H1 (cell line): ENCODE data around the gene NIPAL4. TPM values are rescaled to one million over a fixed set of nuclear protein-coding genes. Genes with fewer than 3 reads are reported as not detected.

Experiments
- CTCF ChIA-PET: fragments of 300-600 bp; sonication (Branson Sonifier 250); formaldehyde crosslinking; loops from one replicate; lab custom pipeline; 2021; ENCODE audit not compliant: partially characterized antibody; lab: Charles Lee
- POLR2A ChIA-PET: fragments of 300-600 bp; sonication (Branson Sonifier 250); formaldehyde crosslinking; loops from one replicate; lab custom pipeline; 2021; ENCODE audit warnings: inconsistent platforms; ENCODE audit not compliant: partially characterized antibody; lab: Charles Lee
- DNase-seq, 2 experiments: peaks; one replicate each; pipeline versions ENCODE4 v3.0.0 to v3.0.0-alpha.2; 2010 to 2022; ENCODE audit warnings: low spot score in 2 of 2, low read depth in 1 of 2, mixed read lengths in 1 of 2
- FAIRE-seq: peaks from 2 replicates; lab custom pipeline; 2011; peaks lifted over from hg19 to GRCh38; lab: Jason Lieb, UNC
- H2AFZ ChIP-seq: 2 replicates; pipeline ENCODE4 v1.8.1; 2012; ENCODE audit warnings: low read length, inconsistent platforms
- H2AK5ac ChIP-seq: 2 replicates; pipeline ENCODE4 v1.6.1; 2013; ENCODE audit warnings: low read depth, low read length
- H2BK120ac ChIP-seq: replicated peaks from 2 replicates; pipeline ENCODE3; 2013; ENCODE audit warnings: low read depth, low read length, inconsistent platforms
- H2BK12ac ChIP-seq: 2 replicates; pipeline ENCODE4 v1.6.1; 2013; ENCODE audit warnings: low read depth, low read length
- H2BK15ac ChIP-seq: 2 replicates; pipeline ENCODE4 v1.6.1; 2013; ENCODE audit warnings: low read length
- H2BK20ac ChIP-seq: 2 replicates; pipeline ENCODE4 v1.6.1; 2013; ENCODE audit warnings: low read length
- H2BK5ac ChIP-seq: 2 replicates; pipeline ENCODE4 v1.6.1; 2013; ENCODE audit warnings: low read depth, low read length
- H3K14ac ChIP-seq: 2 replicates; pipeline ENCODE4 v1.6.1; 2013; ENCODE audit warnings: inconsistent platforms; ENCODE audit not compliant: insufficient read length
- H3K18ac ChIP-seq: 2 replicates; pipeline ENCODE4 v1.6.1; 2013; ENCODE audit warnings: low read length; ENCODE audit errors: extremely low read depth
- H3K23ac ChIP-seq: 2 replicates; pipeline ENCODE4 v1.6.1; 2013; ENCODE audit warnings: inconsistent platforms; ENCODE audit not compliant: insufficient read length
- H3K23me2 ChIP-seq: 2 replicates; pipeline ENCODE4 v1.6.1; 2013; ENCODE audit warnings: low read depth, low read length
- H3K27ac ChIP-seq: 2 replicates; pipeline ENCODE4 v1.6.1; 2011; ENCODE audit warnings: low read depth, low read length, inconsistent platforms
- H3K27me3 ChIP-seq, 4 experiments: replicated peaks in 1 of 4; 1 replicate in 1 of 4; 2 replicates in 3 of 4; pipeline versions ENCODE4 v1.6.1 to v1.8.1; 2011 to 2013; ENCODE audit warnings: low read length in 3 of 4, mild to moderate bottlenecking in 3 of 4, inconsistent platforms in 2 of 4, mixed read lengths in 2 of 4, moderate library complexity in 1 of 4; ENCODE audit not compliant: control insufficient read depth in 3 of 4, insufficient read depth in 3 of 4; ENCODE audit errors: extremely low read depth in 1 of 4
- H3K36me3 ChIP-seq, 4 experiments: 2 replicates each; pipeline versions ENCODE4 v1.6.1 to v1.8.1; 2011 to 2013; ENCODE audit warnings: mild to moderate bottlenecking in 4 of 4, low read length in 3 of 4, moderate library complexity in 2 of 4, control low read depth in 1 of 4, inconsistent platforms in 1 of 4; ENCODE audit not compliant: insufficient read depth in 4 of 4, control insufficient read depth in 2 of 4
- H3K4ac ChIP-seq: replicated peaks from 2 replicates; pipeline ENCODE3; 2013; ENCODE audit warnings: low read length, low read depth, mixed read lengths, inconsistent platforms; ENCODE audit not compliant: insufficient read length
- H3K4me1 ChIP-seq, 4 experiments: replicated peaks in 1 of 4; 1 replicate in 1 of 4; 2 replicates in 3 of 4; pipeline versions ENCODE4 v1.6.1 to v1.8.1; 2011 to 2013; ENCODE audit warnings: low read length in 3 of 4, inconsistent platforms in 2 of 4, mixed read lengths in 1 of 4; ENCODE audit not compliant: insufficient read depth in 4 of 4, control insufficient read depth in 3 of 4
- H3K4me2 ChIP-seq, 2 experiments: 2 replicates each; pipeline versions ENCODE4 v1.6.1 to v1.8.1; 2011 to 2013; ENCODE audit warnings: low read depth in 2 of 2, low read length in 2 of 2, control low read depth in 1 of 2, inconsistent platforms in 1 of 2, mild to moderate bottlenecking in 1 of 2; ENCODE audit not compliant: insufficient read depth in 1 of 2
- H3K4me3 ChIP-seq, 4 experiments: fragments of 200-600, 300-600 bp in 1 of 4; sonication (generic), shearing (Covaris generic), sonication (Bioruptor Twin) in 1 of 4; 2 replicates each; pipeline versions ENCODE4 v1.5.1 to v1.8.1; 2011 to 2016; ENCODE audit warnings: low read length in 4 of 4, low read depth in 3 of 4, control low read depth in 2 of 4, inconsistent platforms in 2 of 4, mild to moderate bottlenecking in 2 of 4, mixed read lengths in 1 of 4, moderate library complexity in 1 of 4; ENCODE audit not compliant: insufficient read depth in 2 of 4; ENCODE audit errors: extremely low read depth in 1 of 4
- H3K56ac ChIP-seq: replicated peaks from 2 replicates; pipeline ENCODE3; 2013; ENCODE audit warnings: low read depth, mild to moderate bottlenecking, mixed read lengths, low read length, inconsistent platforms; ENCODE audit not compliant: insufficient read length
- H3K79me1 ChIP-seq: 2 replicates; pipeline ENCODE4 v1.6.1; 2013; ENCODE audit warnings: low read depth, low read length, control low read depth
- H3K79me2 ChIP-seq, 2 experiments: 2 replicates each; pipeline versions ENCODE4 v1.6.1 to v1.8.1; 2012 to 2013; ENCODE audit warnings: low read length in 2 of 2, mild to moderate bottlenecking in 2 of 2, inconsistent platforms in 1 of 2; ENCODE audit not compliant: insufficient read depth in 2 of 2, control insufficient read depth in 1 of 2
- H3K9ac ChIP-seq, 4 experiments: replicated peaks in 1 of 4; 1 replicate in 1 of 4; 2 replicates in 3 of 4; pipeline versions ENCODE4 v1.6.1 to v1.8.1; 2011 to 2013; ENCODE audit warnings: low read depth in 3 of 4, low read length in 3 of 4, control low read depth in 2 of 4, mild to moderate bottlenecking in 2 of 4, moderate library complexity in 2 of 4, inconsistent platforms in 1 of 4; ENCODE audit errors: extremely low read depth in 1 of 4
- H3K9me3 ChIP-seq, 2 experiments: 2 replicates each; pipeline versions ENCODE4 v1.6.1 to v1.8.1; 2012 to 2013; ENCODE audit warnings: mild to moderate bottlenecking in 2 of 2, moderate library complexity in 2 of 2, control low read depth in 1 of 2, inconsistent platforms in 1 of 2, low read depth in 1 of 2, low read length in 1 of 2, mixed read lengths in 1 of 2; ENCODE audit not compliant: insufficient read depth in 2 of 2
- H4K20me1 ChIP-seq, 2 experiments: replicated peaks in 1 of 2; 2 replicates each; pipeline versions ENCODE3 to v1.8.1; 2011 to 2013; ENCODE audit warnings: inconsistent platforms in 2 of 2, low read length in 2 of 2, mild to moderate bottlenecking in 1 of 2; ENCODE audit not compliant: insufficient read depth in 2 of 2, control insufficient read depth in 1 of 2
- H4K5ac ChIP-seq: 2 replicates; pipeline ENCODE4 v1.6.1; 2013; ENCODE audit warnings: low read length, low read depth, mixed read lengths, inconsistent platforms; ENCODE audit not compliant: insufficient read length
- H4K8ac ChIP-seq: 2 replicates; pipeline ENCODE4 v1.8.0; 2013; ENCODE audit warnings: mild to moderate bottlenecking, moderate library complexity, low read length, inconsistent platforms; ENCODE audit not compliant: insufficient read depth; ENCODE audit errors: extremely low read depth
- H4K91ac ChIP-seq: replicated peaks from 2 replicates; pipeline ENCODE3; 2013; ENCODE audit warnings: low read length, mixed read lengths, inconsistent platforms; ENCODE audit not compliant: insufficient read length
- BCL11A ChIP-seq, 2 experiments: IDR thresholded peaks; one replicate each; pipeline ENCODE4 v1.6.1; 2011; ENCODE audit warnings: low read depth in 2 of 2, low read length in 2 of 2, mild to moderate bottlenecking in 2 of 2
- BRCA1 ChIP-seq: IDR thresholded peaks from 2 replicates; pipeline ENCODE4 v1.6.1; 2012; ENCODE audit warnings: low read depth, low read length, improper control_type of control experiment
- HDAC2 ChIP-seq, 2 experiments: fragments of 300-600 bp in 1 of 2; sonication (generic) in 1 of 2; IDR thresholded peaks; 2 replicates each; pipeline ENCODE4 v1.6.1; 2011 to 2012; ENCODE audit warnings: low read depth in 2 of 2, low read length in 2 of 2, mild to moderate bottlenecking in 2 of 2, moderate library complexity in 2 of 2, borderline replicate concordance in 1 of 2, inconsistent platforms in 1 of 2
- HDAC6 ChIP-seq: IDR thresholded peaks from one replicate; pipeline ENCODE4 v1.7.1; 2012; ENCODE audit warnings: low read depth, mild to moderate bottlenecking, inconsistent platforms, low read length, moderate library complexity
- JUN ChIP-seq: IDR thresholded peaks from 2 replicates; pipeline ENCODE4 v1.6.1; 2011; ENCODE audit warnings: low read depth, mild to moderate bottlenecking, improper control_type of control experiment, low read length
- POLR2AphosphoS5 ChIP-seq: IDR thresholded peaks from 2 replicates; pipeline ENCODE4 v1.6.1; 2011; ENCODE audit warnings: low read depth, low read length
- SIX5 ChIP-seq: IDR thresholded peaks from 2 replicates; pipeline ENCODE4 v1.6.1; 2011; ENCODE audit warnings: mild to moderate bottlenecking, low read depth, low read length
- SP1 ChIP-seq: IDR thresholded peaks from 2 replicates; pipeline ENCODE4 v1.6.1; 2011; ENCODE audit warnings: low read depth, low read length
- SUZ12 ChIP-seq: fragments of 200-600 bp; sonication (generic); IDR thresholded peaks from 2 replicates; pipeline ENCODE4 v1.6.1; 2012; ENCODE audit warnings: mild to moderate bottlenecking, inconsistent platforms, low read length, moderate library complexity, mixed read lengths
- WGBS, 2 experiments: shearing (Covaris generic) in 1 of 2; methylation state at CpG; one replicate each; pipeline versions ENCODE4 v1.1.6 to v1.1.7; 2013 to 2015; ENCODE audit warnings: low lambda C conversion rate in 2 of 2, mixed read lengths in 2 of 2, inconsistent platforms in 1 of 2, low coverage in 1 of 2, missing lambda C conversion rate in 1 of 2; ENCODE audit not compliant: insufficient replicate concordance in 2 of 2, insufficient coverage in 1 of 2, insufficient read length in 1 of 2; ENCODE audit errors: extremely low coverage in 1 of 2, missing lambda C conversion rate in 1 of 2; 5-methylcytosine and 5-hydroxymethylcytosine counted together
- polyA plus RNA-seq, 7 experiments: library from polyadenylated mRNA; depleted of rRNA in 3 of 7; stranded (reverse) in 5 of 7; unstranded in 2 of 7; fragments of >200 nt in 5 of 7; fragments of 200-250 nt in 2 of 7; gene quantifications; 1 replicate in 5 of 7; 2 replicates in 1 of 7; 4 replicates in 1 of 7; pipeline versions ENCODE4 v1.2.1 to v1.2.3, GENCODE V29; 2011 to 2013; ENCODE audit warnings: missing spikeins in 2 of 7, mixed read lengths in 2 of 7
- total RNA-seq: library from RNA; stranded (reverse); fragmentation: NEBNext Ultra II Directional; extraction: Animal tissue kit (Norgen Biotek cat#: 25700); gene quantifications from 2 replicates; pipeline ENCODE4 v1.2.1, GENCODE V29; 2021
- TF ChIP-seq, protein P1 (sequence below): IDR thresholded peaks from 2 replicates; pipeline ENCODE4 v1.6.1; 2012; ENCODE audit warnings: inconsistent platforms
- TF ChIP-seq, protein P2 (sequence below), 3 experiments: IDR thresholded peaks; 1 replicate in 2 of 3; 2 replicates in 1 of 3; pipeline versions ENCODE4 v1.5.1 to v1.6.1; 2011; ENCODE audit warnings: low read length in 3 of 3, mild to moderate bottlenecking in 3 of 3, inconsistent platforms in 2 of 3, low read depth in 1 of 3, moderate library complexity in 1 of 3; ENCODE audit not compliant: insufficient read depth in 1 of 3; ENCODE audit errors: control extremely low read depth in 1 of 3

Gene NIPAL4
- total and polyA plus RNA-seq, 2 of the 8 experiments (the other 6 are each of a cell fraction or from before 2014, with no cell fraction given) = 0.09 to 0.20 TPM

DNA sequence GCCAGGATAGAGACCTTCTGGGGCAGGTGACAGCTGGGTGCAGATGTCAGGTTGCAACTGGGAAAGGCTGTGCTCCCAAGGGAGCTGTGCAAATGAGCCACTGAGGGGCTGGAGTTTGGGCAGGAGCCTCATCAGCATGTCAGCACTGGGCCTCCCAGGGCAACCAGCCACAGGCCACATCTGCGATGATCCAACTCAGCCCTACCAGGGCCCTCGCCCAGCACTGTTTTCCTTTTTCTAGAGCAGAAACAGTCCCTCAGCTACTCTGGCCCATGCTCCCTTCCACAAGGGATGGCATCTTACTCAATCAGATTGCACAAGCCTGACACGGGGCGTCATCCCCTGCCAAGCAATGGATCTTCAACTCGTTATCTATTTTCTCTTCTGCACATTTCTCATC is 24.8 kb downstream of the NIPAL4 start:
- no peak overlapping the region for H2BK12ac ChIP-seq
- H3K4ac ChIP-seq = no peak overlapping the region
- no peak overlapping the region for H3K56ac ChIP-seq
- H4K20me1 ChIP-seq = peaks cover 0 to 2% of the 10 kb centered on the region in 2 experiments
- no peak overlapping the region for H3K9ac ChIP-seq
- FAIRE-seq (no peak), DNase-seq (no peak)
- WGBS, 2 experiments = 89% methylated on average over 5 of the region's 5 CpGs; no CpG with 5 or more reads in 1 of the 2 experiments
- no peak overlapping the region for H2BK15ac ChIP-seq
- no peaks in the 10 kb centered on the region; a peak in 1 of 8 replicates for H3K36me3 ChIP-seq
- H3K4me1 ChIP-seq = no peaks in the 10 kb centered on the region
- no peak overlapping the region for H3K23ac ChIP-seq
- no peak overlapping the region for H4K8ac ChIP-seq
- H3K27me3 ChIP-seq = no peaks in the 10 kb centered on the region
- H3K27ac ChIP-seq = no peak overlapping the region
- H3K18ac ChIP-seq = no peak overlapping the region
- H4K91ac ChIP-seq = no peak overlapping the region
- no peak overlapping the region for H2BK20ac ChIP-seq
- no peak overlapping the region for H3K14ac ChIP-seq
- no peaks in the 10 kb centered on the region for H3K9me3 ChIP-seq
- POLR2A ChIA-PET = no interaction called here
- no peaks in the 10 kb centered on the region for H3K79me1 ChIP-seq
- H3K79me2 ChIP-seq = no peaks in the 10 kb centered on the region
- CTCF ChIA-PET = interaction anchor here (0.6 to 3.6 kb wide), 10 partner anchors 9 to 258 kb away, joined by 3 to 57 read pairs (median 3); no protein-coding TSS in a partner anchor
- H4K5ac ChIP-seq = no peak overlapping the region
- no peak overlapping the region for H2BK5ac ChIP-seq
- no peak overlapping the region for H2AFZ ChIP-seq
- H3K4me2 ChIP-seq = no peak overlapping the region
- no peak overlapping the region for H3K4me3 ChIP-seq
- no peaks in the 10 kb centered on the region for H3K23me2 ChIP-seq
- no peak overlapping the region for H2AK5ac ChIP-seq
- H2BK120ac ChIP-seq = no peak overlapping the region
- no peak for TF ChIP-seq HDAC6
- TF ChIP-seq SP1 = no peak
- no peak for TF ChIP-seq JUN
- no peak for TF ChIP-seq POLR2AphosphoS5
- TF ChIP-seq BRCA1 = no peak
- TF ChIP-seq, protein P1, sequence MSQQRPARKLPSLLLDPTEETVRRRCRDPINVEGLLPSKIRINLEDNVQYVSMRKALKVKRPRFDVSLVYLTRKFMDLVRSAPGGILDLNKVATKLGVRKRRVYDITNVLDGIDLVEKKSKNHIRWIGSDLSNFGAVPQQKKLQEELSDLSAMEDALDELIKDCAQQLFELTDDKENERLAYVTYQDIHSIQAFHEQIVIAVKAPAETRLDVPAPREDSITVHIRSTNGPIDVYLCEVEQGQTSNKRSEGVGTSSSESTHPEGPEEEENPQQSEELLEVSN = no peak
- TF ChIP-seq SUZ12 = no peak
- TF ChIP-seq SIX5 = no peak
- no peak for TF ChIP-seq HDAC2 (IDR thresholded peaks at IDR 0.05; ENCODE audit: borderline replicate concordance in 1 of 2, low read depth in 2 of 2, low read length in 2 of 2)
- TF ChIP-seq BCL11A (IDR thresholded peaks at IDR 0.05; ENCODE audit: low read depth in 2 of 2, low read length in 2 of 2) = no peak
- TF ChIP-seq, protein P2, sequence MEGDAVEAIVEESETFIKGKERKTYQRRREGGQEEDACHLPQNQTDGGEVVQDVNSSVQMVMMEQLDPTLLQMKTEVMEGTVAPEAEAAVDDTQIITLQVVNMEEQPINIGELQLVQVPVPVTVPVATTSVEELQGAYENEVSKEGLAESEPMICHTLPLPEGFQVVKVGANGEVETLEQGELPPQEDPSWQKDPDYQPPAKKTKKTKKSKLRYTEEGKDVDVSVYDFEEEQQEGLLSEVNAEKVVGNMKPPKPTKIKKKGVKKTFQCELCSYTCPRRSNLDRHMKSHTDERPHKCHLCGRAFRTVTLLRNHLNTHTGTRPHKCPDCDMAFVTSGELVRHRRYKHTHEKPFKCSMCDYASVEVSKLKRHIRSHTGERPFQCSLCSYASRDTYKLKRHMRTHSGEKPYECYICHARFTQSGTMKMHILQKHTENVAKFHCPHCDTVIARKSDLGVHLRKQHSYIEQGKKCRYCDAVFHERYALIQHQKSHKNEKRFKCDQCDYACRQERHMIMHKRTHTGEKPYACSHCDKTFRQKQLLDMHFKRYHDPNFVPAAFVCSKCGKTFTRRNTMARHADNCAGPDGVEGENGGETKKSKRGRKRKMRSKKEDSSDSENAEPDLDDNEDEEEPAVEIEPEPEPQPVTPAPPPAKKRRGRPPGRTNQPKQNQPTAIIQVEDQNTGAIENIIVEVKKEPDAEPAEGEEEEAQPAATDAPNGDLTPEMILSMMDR (IDR thresholded peaks at IDR 0.05; ENCODE audit: control extremely low read depth in 1 of 3, insufficient read depth in 1 of 3, low read depth in 1 of 3, low read length in 3 of 3) = no peak
